Activated CD4-positive, alpha-beta T cell treated with anti-CD3 and anti-CD28 coated beads for 48 hours (primary cell): Measurements from ENCODE around the gene NFATC2.

Experiments
- DNase-seq: peaks from one replicate; pipeline ENCODE4 v3.0.0-alpha.2; 2020

NFATC2 gene

GRCh38 chr20:51447765-51448148 is 94.8 kb downstream of the NFATC2 start:
- no peak for DNase-seq

GRCh38 chr20:51447097-51447764 is 95.3 kb downstream of the NFATC2 start:
- DNase-seq = no peak

GRCh38 chr20:51446656-51447055 is 95.9 kb downstream of the NFATC2 start:
- no peak for DNase-seq

- no peak for DNase-seq
Observed at GRCh38 chr20:51446230-51446629, 96.3 kb downstream of the NFATC2 start.

- DNase-seq = no peak
Observed at GRCh38 chr20:51445591-51445990, 96.9 kb downstream of the NFATC2 start.

- no peak for DNase-seq
Observed at GRCh38 chr20:51444922-51445438, 97.5 kb downstream of the NFATC2 start.

- DNase-seq = no peak
Observed at GRCh38 chr20:51444467-51444866, 98.1 kb downstream of the NFATC2 start.

- no peak for DNase-seq
Observed at GRCh38 chr20:51442602-51443001, 99.9 kb downstream of the NFATC2 start.

- no peak for DNase-seq
Observed at GRCh38 chr20:51440589-51440988, 101.9 kb downstream of the NFATC2 start.

- no peak for DNase-seq
Observed at GRCh38 chr20:51439160-51439689, 103.3 kb downstream of the NFATC2 start.

- no peak for DNase-seq
Observed at GRCh38 chr20:51438136-51438535, 104.4 kb downstream of the NFATC2 start.

GRCh38 chr20:51437182-51437924 is 105.2 kb downstream of the NFATC2 start:
- DNase-seq = no peak

GRCh38 chr20:51434580-51435247 is 107.8 kb downstream of the NFATC2 start:
- no peak for DNase-seq

GRCh38 chr20:51434026-51434425 is 108.5 kb downstream of the NFATC2 start:
- DNase-seq = no peak

GRCh38 chr20:51432875-51433274 is 109.6 kb downstream of the NFATC2 start:
- DNase-seq = no peak

GRCh38 chr20:51432251-51432784 is 110.2 kb downstream of the NFATC2 start:
- DNase-seq = no peak

- no peak for DNase-seq
Observed at GRCh38 chr20:51431321-51431720, 111.2 kb downstream of the NFATC2 start.

GRCh38 chr20:51430198-51430950 is 112.1 kb downstream of the NFATC2 start:
- DNase-seq = no peak

GRCh38 chr20:51429696-51430095 is 112.8 kb downstream of the NFATC2 start:
- no peak for DNase-seq

GRCh38 chr20:51429144-51429482 is 113.4 kb downstream of the NFATC2 start:
- DNase-seq = no peak

GRCh38 chr20:51428401-51429143 is 113.9 kb downstream of the NFATC2 start:
- no peak for DNase-seq
